ENCODE data around the gene RAB44. TPM values are rescaled to one million over a fixed set of nuclear protein-coding genes. Genes with fewer than 3 reads are reported as not detected.
A peak's percentile ranks its signal among the peaks of the same experiment; 100 is the strongest.

Gene RAB44
- total RNA-seq, 2 experiments from 2014 or later, result not detected

- no peaks in the 10 kb centered on the region for H3K27me3 Mint-ChIP-seq
- H3K4me1 Mint-ChIP-seq, result peaks cover 49% of the 10 kb centered on the region
- DNase-seq, result no peak
- no peak overlapping the region for H3K4me3 Mint-ChIP-seq
- peaks cover 5% of the 10 kb centered on the region for H3K9me3 Mint-ChIP-seq
- peak overlapping the region; percentile 89 for H3K27ac Mint-ChIP-seq
- H3K36me3 Mint-ChIP-seq, result peaks cover 5% of the 10 kb centered on the region
Measured at GRCh38 chr6:36752187-36752885, 54.7 kb downstream of the RAB44 start.

GRCh38 chr6:36752886-36753506 lies 55.4 kb downstream of the RAB44 start:
- no peak overlapping the region for H3K4me3 Mint-ChIP-seq
- peaks cover 5% of the 10 kb centered on the region for H3K9me3 Mint-ChIP-seq
- H3K4me1 Mint-ChIP-seq, result peaks cover 54% of the 10 kb centered on the region
- DNase-seq, result no peak
- H3K27ac Mint-ChIP-seq, result peak overlapping the region; percentile 89
- no peaks in the 10 kb centered on the region for H3K27me3 Mint-ChIP-seq
- peaks cover 5% of the 10 kb centered on the region for H3K36me3 Mint-ChIP-seq

DNA sequence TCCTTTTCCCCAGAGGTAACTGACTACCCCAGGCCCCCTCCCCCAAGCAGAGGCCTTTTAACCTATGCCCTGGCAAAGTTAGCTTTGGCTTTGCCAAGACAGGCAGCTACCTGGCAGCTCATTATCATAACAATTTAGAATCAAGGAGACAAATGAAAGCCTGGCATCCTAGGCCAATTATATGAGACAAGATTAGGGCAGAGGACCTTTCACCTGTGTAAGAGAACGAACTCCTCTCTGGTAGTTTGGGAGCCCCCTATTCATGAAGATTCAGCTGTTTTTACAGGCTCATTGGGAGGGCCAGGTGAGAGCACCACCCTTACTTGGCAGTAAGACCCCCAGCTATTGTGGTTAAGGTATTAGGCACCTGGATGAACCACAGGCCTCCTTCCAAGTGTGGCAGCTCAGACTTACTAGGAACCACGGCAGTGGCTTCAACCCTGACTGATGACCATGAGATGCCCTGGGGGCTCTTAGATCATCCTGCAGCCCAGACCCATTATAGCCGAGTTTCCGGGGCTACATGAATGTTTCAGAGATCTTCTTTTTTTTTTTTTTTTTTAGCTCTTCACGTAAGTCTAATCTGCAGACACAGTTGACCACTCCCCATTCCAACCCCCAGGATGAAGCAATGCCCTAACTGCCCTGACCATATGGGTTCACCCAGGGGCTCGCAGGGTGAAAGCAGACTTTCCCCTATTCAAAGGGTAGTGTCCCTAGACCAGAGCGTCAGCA lies 56.2 kb downstream of the RAB44 start:
- no peaks in the 10 kb centered on the region for H3K27me3 Mint-ChIP-seq
- no peak for DNase-seq
- H3K4me3 Mint-ChIP-seq, result no peak overlapping the region
- peaks cover 2% of the 10 kb centered on the region for H3K9me3 Mint-ChIP-seq
- H3K27ac Mint-ChIP-seq, result peak overlapping the region; percentile 89
- peaks cover 54% of the 10 kb centered on the region for H3K4me1 Mint-ChIP-seq
- H3K36me3 Mint-ChIP-seq, result peaks cover 5% of the 10 kb centered on the region

- no peak overlapping the region for H3K4me3 Mint-ChIP-seq
- H3K27ac Mint-ChIP-seq, result peak overlapping the region; percentile 84
- H3K27me3 Mint-ChIP-seq, result no peaks in the 10 kb centered on the region
- H3K4me1 Mint-ChIP-seq, result peaks cover 57% of the 10 kb centered on the region
- peaks cover 2% of the 10 kb centered on the region for H3K9me3 Mint-ChIP-seq
- H3K36me3 Mint-ChIP-seq, result peaks cover 2% of the 10 kb centered on the region
- DNase-seq, result no peak
Measured at GRCh38 chr6:36754582-36755434, 57.2 kb downstream of the RAB44 start.

DNA sequence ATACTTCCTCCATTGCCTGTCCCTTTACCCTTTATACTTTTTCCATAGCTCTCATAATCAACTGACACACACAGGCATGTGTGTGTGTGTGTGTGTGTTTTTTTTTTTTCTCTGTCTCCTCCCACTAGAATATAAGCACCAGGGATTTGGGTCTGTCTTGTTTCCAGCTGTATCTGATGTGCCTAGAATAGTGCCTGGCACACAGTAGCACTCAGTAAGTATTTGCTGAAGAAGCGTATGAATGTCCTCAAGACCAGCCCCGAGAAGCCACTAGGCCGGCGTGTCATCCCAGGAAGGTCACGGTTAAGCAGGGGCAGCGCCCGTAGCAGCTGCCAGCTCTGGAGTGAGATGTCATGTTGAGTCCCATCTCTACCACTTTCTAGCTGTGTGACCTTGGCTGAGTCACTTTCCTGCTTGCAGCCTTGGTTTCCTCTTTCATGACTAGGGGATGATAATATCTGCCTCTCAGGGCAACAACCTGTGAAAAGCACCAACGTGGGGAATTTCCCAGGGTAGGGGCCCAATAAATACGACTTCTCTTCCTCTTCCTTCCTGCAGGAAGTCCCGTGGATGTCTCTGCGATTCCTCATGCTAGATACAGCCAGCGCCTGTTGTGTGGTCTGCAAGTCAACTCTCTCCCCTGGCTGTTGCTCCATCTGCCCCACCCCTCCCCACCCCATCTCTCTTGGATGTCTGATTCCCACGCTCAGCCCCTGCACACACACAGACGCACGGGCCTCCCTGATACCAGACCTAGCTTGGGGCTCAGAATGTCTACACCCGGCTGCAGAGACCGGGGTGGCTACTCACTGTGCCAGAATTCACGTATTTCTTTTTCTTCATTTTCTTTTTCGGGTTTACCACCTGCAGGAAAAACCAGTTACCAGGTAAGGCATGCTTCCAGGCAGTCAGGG lies 58.1 kb downstream of the RAB44 start:
- Mint-ChIP-seq H3K27me3 (no peaks in the 10 kb centered on the region), H3K27ac (peak overlapping the region; percentile 84), H3K9me3 (no peaks in the 10 kb centered on the region), H3K4me1 (peaks cover 57% of the 10 kb centered on the region), H3K4me3 (peak overlapping the region; percentile 22), H3K36me3 (peaks cover 2% of the 10 kb centered on the region)
- peak; percentile 69 for DNase-seq

DNA sequence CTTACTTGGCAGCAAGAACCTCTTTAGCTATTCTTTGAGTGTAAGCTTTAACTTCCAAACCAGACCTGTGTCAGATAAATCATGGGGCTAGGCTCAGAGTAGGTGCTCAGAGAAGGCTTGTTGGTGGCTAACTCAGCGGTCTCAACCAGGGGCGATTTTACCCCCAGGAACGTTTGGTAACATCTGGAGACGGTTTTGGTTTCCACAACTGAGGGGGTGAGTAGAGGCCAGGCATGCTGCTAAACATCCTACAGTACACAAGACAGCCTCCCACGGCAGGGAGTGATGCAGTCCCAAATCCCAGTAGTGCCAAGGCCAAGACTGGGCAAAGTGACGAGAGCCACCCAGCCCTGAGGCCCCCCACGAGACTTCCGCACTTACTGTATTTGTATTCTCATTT lies 59.2 kb downstream of the RAB44 start:
- H3K4me1 Mint-ChIP-seq, result peaks cover 56% of the 10 kb centered on the region
- H3K9me3 Mint-ChIP-seq, result no peaks in the 10 kb centered on the region
- H3K4me3 Mint-ChIP-seq, result no peak overlapping the region
- peaks cover 2% of the 10 kb centered on the region for H3K36me3 Mint-ChIP-seq
- no peaks in the 10 kb centered on the region for H3K27me3 Mint-ChIP-seq
- peak overlapping the region; percentile 84 for H3K27ac Mint-ChIP-seq
- no peak for DNase-seq

DNA sequence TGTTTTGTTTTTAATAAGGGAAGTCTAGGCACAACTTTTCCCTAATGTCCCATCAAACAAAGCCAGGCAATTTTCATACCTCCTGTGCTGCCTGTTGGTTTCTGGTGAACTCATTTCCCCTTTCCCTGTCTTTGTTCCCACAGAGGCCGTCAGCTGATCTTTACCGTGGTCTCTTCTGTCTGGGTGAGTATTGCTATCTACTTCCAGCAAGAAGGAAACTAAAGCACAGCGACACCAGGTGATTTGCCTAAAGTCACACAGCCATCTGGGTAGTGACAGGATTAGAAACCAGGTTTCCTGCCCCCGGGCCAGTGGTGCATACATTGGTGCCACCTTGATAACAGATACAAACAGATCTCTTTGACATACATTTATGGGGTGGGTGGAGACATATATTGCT lies 59.6 kb downstream of the RAB44 start:
- Mint-ChIP-seq H3K27ac (peak overlapping the region; percentile 10), H3K27me3 (no peaks in the 10 kb centered on the region), H3K9me3 (no peaks in the 10 kb centered on the region), H3K4me1 (peaks cover 55% of the 10 kb centered on the region), H3K36me3 (peaks cover 2% of the 10 kb centered on the region), H3K4me3 (no peak overlapping the region)
- no peak for DNase-seq

DNA sequence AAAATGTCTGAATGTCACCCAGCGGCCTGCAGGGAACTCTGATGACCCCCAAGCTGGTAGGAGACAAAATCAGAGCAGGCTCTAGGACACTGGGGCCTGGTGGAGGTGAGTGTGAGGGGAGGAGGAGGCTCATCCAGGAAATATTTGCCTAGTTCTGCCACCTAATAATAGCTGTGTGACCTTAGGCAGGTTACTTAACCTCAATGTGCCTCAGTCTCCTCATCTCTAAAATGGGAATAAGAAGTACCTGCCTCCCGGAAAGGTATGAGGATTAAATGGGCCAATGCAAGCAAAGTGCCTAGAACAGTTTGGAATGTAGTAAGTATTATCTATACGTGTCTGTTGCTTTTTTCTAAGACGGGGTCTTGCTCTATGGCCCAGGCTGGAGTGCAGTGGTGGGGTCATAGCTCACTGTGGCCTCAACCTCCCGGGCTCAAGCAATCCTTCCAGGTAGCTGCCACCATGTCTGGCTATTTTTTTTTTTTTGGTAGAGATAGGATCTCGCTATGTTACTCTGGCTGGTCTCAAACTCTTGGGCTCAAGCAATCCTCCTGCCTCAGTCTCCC lies 60.4 kb downstream of the RAB44 start:
- Mint-ChIP-seq H3K27ac (no peak overlapping the region), H3K4me1 (peaks cover 48% of the 10 kb centered on the region), H3K36me3 (peaks cover 2% of the 10 kb centered on the region), H3K4me3 (no peak overlapping the region), H3K27me3 (no peaks in the 10 kb centered on the region), H3K9me3 (no peaks in the 10 kb centered on the region)
- DNase-seq, result no peak

DNA sequence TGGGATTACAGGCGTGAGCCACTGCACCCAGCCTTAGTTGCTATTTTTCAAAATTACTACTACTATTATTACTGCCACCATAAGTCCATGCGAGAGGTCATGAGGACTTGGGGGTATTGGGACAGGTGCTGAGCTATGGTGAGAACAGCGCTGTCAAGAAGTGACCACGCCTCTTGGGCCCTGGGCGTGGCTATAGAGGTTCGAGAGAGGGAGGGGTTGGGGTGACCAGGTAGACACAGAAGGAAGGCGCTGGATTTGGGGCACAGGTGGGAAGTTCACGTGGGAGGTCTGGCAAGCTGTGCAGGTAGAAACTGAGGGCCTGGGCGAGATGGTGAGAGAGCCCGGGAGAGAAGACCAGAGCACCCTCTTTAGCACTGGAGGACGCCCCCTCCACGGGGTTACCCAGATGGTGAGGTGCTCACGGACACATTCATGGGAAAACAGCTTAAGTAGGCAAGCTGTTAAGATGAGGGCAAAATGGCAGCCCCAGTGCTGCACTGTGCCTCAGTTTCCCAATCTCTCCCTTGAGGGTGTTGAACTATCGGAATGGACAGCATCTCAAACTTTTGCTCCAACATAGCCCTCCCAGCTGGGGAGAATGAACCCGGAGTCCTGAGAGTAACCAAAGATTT lies 61.0 kb downstream of the RAB44 start:
- peaks cover 2% of the 10 kb centered on the region for H3K36me3 Mint-ChIP-seq
- no peaks in the 10 kb centered on the region for H3K9me3 Mint-ChIP-seq
- H3K4me3 Mint-ChIP-seq, result no peak overlapping the region
- H3K27me3 Mint-ChIP-seq, result no peaks in the 10 kb centered on the region
- no peak for DNase-seq
- no peak overlapping the region for H3K27ac Mint-ChIP-seq
- H3K4me1 Mint-ChIP-seq, result peaks cover 43% of the 10 kb centered on the region

DNA sequence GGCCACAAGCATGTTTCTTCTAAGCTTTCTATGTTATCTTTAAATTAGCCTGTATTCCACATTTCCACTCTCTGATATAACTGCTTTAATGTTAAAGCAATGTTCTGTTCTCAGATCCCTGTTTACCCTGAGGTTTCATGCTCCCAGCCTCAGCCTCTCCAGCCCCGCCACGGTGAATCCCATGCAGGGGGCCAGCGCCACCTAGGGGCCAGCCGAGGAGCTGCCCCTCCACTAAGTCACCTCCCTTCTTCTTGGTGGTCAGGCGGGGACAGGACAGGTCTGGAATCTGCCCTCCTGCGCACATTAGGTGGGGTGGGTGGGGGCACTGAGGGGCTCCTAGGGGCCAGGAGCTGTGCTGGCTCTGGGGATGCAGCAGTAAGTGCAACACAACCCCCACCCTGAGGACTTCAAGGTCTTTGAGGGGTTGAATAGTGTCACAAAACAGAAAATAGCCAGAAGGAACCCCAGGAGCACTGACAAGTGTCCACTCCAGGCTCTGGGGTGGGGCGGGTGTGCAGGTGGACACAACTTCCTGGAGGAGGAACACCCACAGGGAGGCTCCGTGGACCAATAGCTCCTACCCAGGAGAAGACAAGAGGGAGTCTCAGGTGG lies 61.6 kb downstream of the RAB44 start:
- Mint-ChIP-seq H3K4me3 (no peak overlapping the region), H3K27ac (no peak overlapping the region), H3K9me3 (no peaks in the 10 kb centered on the region), H3K36me3 (peaks cover 2% of the 10 kb centered on the region), H3K4me1 (peaks cover 37% of the 10 kb centered on the region), H3K27me3 (no peaks in the 10 kb centered on the region)
- peak; percentile 80 for DNase-seq

DNA sequence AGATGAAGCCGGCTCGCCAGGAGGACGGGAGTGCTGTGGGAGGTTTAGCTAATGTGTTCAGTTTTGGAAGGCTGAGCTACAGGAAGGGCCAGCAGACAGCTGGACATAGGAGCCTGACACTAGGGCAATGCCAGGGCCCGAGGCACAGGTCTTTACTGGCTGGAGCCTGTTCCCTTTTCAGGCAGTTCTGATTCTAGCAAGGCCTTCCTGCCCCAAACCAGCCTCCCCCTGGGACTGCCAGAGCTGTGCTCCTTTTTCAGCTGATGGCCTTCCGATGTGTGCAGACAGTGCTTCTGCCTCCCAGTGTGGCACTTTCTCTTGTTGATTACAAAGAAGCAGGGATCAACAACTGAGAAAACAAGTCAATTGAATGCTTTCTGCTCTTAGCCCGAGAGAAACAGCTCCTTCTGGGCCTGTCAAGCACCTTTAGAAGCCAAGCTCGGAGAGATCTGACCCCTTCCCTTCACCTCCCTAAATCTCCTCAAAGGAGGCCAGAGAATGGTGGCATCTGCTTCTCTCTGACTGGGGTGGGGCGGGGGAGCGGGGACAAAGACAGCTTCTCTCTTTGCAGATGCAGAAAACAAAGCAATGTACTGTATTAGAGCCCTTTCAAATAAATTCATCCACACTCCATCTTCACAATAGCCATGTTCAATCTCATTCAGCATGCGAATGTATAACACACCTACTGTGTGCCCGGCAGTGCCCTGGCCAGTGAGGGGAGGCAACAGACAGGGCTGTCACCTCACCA lies 63.2 kb downstream of the RAB44 start:
- no peak for DNase-seq
- Mint-ChIP-seq H3K27me3 (no peaks in the 10 kb centered on the region), H3K4me3 (no peak overlapping the region), H3K27ac (no peak overlapping the region), H3K36me3 (no peaks in the 10 kb centered on the region), H3K4me1 (peaks cover 24% of the 10 kb centered on the region), H3K9me3 (no peaks in the 10 kb centered on the region)

GRCh38 chr6:36762123-36762522 lies 64.5 kb downstream of the RAB44 start:
- H3K36me3 Mint-ChIP-seq, result no peaks in the 10 kb centered on the region
- H3K27ac Mint-ChIP-seq, result no peak overlapping the region
- H3K27me3 Mint-ChIP-seq, result no peaks in the 10 kb centered on the region
- DNase-seq, result no peak
- H3K9me3 Mint-ChIP-seq, result no peaks in the 10 kb centered on the region
- no peak overlapping the region for H3K4me3 Mint-ChIP-seq
- peaks cover 16% of the 10 kb centered on the region for H3K4me1 Mint-ChIP-seq

All from activated naive CD8-positive, alpha-beta T cell treated with anti-CD3 and anti-CD28 coated beads for 36 hours (primary cell).